ENCODE measurements around the gene EFNB2. TPM values are rescaled to one million over a fixed set of nuclear protein-coding genes. Genes with fewer than 3 reads are reported as not detected.

Gene EFNB2
- 3.4 to 4.5 TPM (median 4.0 TPM) in 5 replicates for total RNA-seq (2022; extraction: Qiagen RNA extraction; ENCODE audit: low read depth)

GRCh38 chr13:106535552-106536243 is at the start of gene EFNB2:
Gene EFNB2, minus strand, starts transcription at chr13:106535662. Its CDS starts 698 bp downstream, at chr13:106534964.

GRCh38 chr13:106567474-106568298 is 32.2 kb upstream of the EFNB2 start, which contains the start of gene ARGLU1:
Gene ARGLU1, minus strand, starts transcription at chr13:106568137. Its CDS starts 218 bp downstream, at chr13:106567919.

Other genes with a start within 250 kb of the EFNB2 start
- 34.7 to 70.7 TPM (median 39.7 TPM) in 5 replicates for gene ARGLU1, start 32.5 kb upstream of the EFNB2 start, total RNA-seq (2022; extraction: Qiagen RNA extraction; ENCODE audit: low read depth)

Measured in A549 treated with ZK216348 at 1 μM for 4 hours (cell line).